ENCODE data around the gene DST.

Gene DST

GRCh38 chr6:56643379-56644089 lies 845 bp upstream of the DST start:
- no peaks in the 10 kb centered on the region for H3K36me3 ChIP-seq (ENCODE audit: insufficient read depth, low read length)
- H3K27ac ChIP-seq (ENCODE audit: low read depth, low read length, poor library complexity, severe bottlenecking), result no peak overlapping the region

DNA sequence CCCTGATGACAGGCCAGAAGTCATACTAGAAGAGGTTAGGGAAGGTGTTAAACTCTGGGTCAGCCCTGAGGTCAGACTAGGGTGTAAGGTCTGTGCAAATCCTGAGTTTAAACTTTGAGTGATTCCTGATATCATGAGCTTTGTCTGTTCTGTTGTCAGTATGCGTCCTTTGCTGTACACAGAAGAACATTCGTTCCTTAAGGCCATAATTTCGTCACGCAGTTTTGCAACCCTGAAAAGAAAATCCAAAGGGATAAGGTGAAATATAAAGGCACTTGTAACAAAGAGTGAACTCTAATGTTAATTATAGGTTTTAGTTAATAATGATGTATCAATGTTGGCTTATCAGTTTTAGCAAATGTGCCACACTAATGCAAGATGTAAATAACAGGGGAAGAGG lies 2.3 kb downstream of the DST start:
- Histone ChIP-seq H2AFZ (ENCODE audit: low read length) (no peak overlapping the region), H3K4me2 (ENCODE audit: low read length) (no peak overlapping the region), H3K4me3 (ENCODE audit: low read depth, low read length, poor library complexity, severe bottlenecking) (no peak overlapping the region), H3K79me2 (ENCODE audit: insufficient read depth, low read length) (no peaks in the 10 kb centered on the region), H3K9me2 (ENCODE audit: low read depth, low read length) (no peaks in the 10 kb centered on the region), H3K9me3 (ENCODE audit: low read length) (no peaks in the 10 kb centered on the region), H3K4me1 (ENCODE audit: insufficient read depth, low read length, severe bottlenecking) (no peaks in the 10 kb centered on the region), H3K36me3 (ENCODE audit: insufficient read depth, low read length) (no peaks in the 10 kb centered on the region), H3K27me3 (ENCODE audit: insufficient read depth, low read length) (no peaks in the 10 kb centered on the region), H3K27ac (ENCODE audit: low read depth, low read length, poor library complexity, severe bottlenecking) (no peak overlapping the region), H3F3A (ENCODE audit: insufficient read depth, low read length) (no peaks in the 10 kb centered on the region), H3K9ac (ENCODE audit: low read length) (no peak overlapping the region), H4K20me1 (ENCODE audit: insufficient read depth, low read length) (no peaks in the 10 kb centered on the region)
- TF ChIP-seq, protein P1, sequence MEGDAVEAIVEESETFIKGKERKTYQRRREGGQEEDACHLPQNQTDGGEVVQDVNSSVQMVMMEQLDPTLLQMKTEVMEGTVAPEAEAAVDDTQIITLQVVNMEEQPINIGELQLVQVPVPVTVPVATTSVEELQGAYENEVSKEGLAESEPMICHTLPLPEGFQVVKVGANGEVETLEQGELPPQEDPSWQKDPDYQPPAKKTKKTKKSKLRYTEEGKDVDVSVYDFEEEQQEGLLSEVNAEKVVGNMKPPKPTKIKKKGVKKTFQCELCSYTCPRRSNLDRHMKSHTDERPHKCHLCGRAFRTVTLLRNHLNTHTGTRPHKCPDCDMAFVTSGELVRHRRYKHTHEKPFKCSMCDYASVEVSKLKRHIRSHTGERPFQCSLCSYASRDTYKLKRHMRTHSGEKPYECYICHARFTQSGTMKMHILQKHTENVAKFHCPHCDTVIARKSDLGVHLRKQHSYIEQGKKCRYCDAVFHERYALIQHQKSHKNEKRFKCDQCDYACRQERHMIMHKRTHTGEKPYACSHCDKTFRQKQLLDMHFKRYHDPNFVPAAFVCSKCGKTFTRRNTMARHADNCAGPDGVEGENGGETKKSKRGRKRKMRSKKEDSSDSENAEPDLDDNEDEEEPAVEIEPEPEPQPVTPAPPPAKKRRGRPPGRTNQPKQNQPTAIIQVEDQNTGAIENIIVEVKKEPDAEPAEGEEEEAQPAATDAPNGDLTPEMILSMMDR (IDR thresholded peaks at IDR 0.05; ENCODE audit: low read length), result no peak
- no peak for TF ChIP-seq EZH2 (IDR thresholded peaks at IDR 0.05; ENCODE audit: borderline replicate concordance, low read length)

More at GRCh38 chr6:56643379-56644089, 845 bp upstream of the DST start:
- no peaks in the 10 kb centered on the region for H3K9me2 ChIP-seq (ENCODE audit: low read depth, low read length)
- no peak overlapping the region for H3K4me2 ChIP-seq (ENCODE audit: low read length)
- H3F3A ChIP-seq (ENCODE audit: insufficient read depth, low read length), result no peaks in the 10 kb centered on the region
- H3K9ac ChIP-seq (ENCODE audit: low read length), result no peak overlapping the region
- H4K20me1 ChIP-seq (ENCODE audit: insufficient read depth, low read length), result no peaks in the 10 kb centered on the region
- no peak overlapping the region for H3K4me3 ChIP-seq (ENCODE audit: low read depth, low read length, poor library complexity, severe bottlenecking)
- no peaks in the 10 kb centered on the region for H3K4me1 ChIP-seq (ENCODE audit: insufficient read depth, low read length, severe bottlenecking)
- H2AFZ ChIP-seq (ENCODE audit: low read length), result no peak overlapping the region
- no peaks in the 10 kb centered on the region for H3K79me2 ChIP-seq (ENCODE audit: insufficient read depth, low read length)
- no peaks in the 10 kb centered on the region for H3K9me3 ChIP-seq (ENCODE audit: low read length)
- H3K27me3 ChIP-seq (ENCODE audit: insufficient read depth, low read length), result no peaks in the 10 kb centered on the region
- TF ChIP-seq, protein P1 (IDR thresholded peaks at IDR 0.05; ENCODE audit: low read length), result no peak
- TF ChIP-seq EZH2 (IDR thresholded peaks at IDR 0.05; ENCODE audit: borderline replicate concordance, low read length), result no peak

DNA sequence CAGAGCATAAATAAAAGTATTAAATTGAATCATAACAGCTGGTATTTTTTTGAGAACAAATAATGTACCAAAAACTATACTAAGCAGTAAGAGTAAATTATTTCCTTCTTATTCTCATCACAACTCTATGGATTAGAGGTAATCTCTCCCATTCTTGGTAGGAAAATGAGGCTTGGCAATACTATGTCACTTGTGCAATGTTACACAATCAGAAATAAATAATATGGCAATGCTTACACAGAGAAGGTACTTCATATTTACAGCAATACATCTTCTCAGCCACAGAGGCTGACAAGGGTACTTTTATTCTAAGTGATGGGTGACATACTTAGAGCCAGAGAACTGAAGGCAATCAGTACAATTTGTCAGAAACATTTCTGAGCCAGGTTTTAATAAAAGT lies 3.9 kb downstream of the DST start:
- no peaks in the 10 kb centered on the region for H3K79me2 ChIP-seq (ENCODE audit: insufficient read depth, low read length)
- no peaks in the 10 kb centered on the region for H3K27me3 ChIP-seq (ENCODE audit: insufficient read depth, low read length)
- no peaks in the 10 kb centered on the region for H3K9me3 ChIP-seq (ENCODE audit: low read length)
- H2AFZ ChIP-seq (ENCODE audit: low read length), result no peak overlapping the region
- no peaks in the 10 kb centered on the region for H4K20me1 ChIP-seq (ENCODE audit: insufficient read depth, low read length)
- no peak for TF ChIP-seq EZH2 (IDR thresholded peaks at IDR 0.05; ENCODE audit: borderline replicate concordance, low read length)
- TF ChIP-seq, protein P1 (IDR thresholded peaks at IDR 0.05; ENCODE audit: low read length), result no peak
- H3K4me2 ChIP-seq (ENCODE audit: low read length), result no peak overlapping the region
- H3K4me3 ChIP-seq (ENCODE audit: low read depth, low read length, poor library complexity, severe bottlenecking), result no peak overlapping the region
- no peaks in the 10 kb centered on the region for H3K36me3 ChIP-seq (ENCODE audit: insufficient read depth, low read length)
- H3K4me1 ChIP-seq (ENCODE audit: insufficient read depth, low read length, severe bottlenecking), result no peaks in the 10 kb centered on the region
- no peaks in the 10 kb centered on the region for H3K9me2 ChIP-seq (ENCODE audit: low read depth, low read length)
- H3F3A ChIP-seq (ENCODE audit: insufficient read depth, low read length), result no peaks in the 10 kb centered on the region
- H3K27ac ChIP-seq (ENCODE audit: low read depth, low read length, poor library complexity, severe bottlenecking), result no peak overlapping the region
- no peak overlapping the region for H3K9ac ChIP-seq (ENCODE audit: low read length)
